ENCODE results near the gene TM9SF2.
"Not testable (repeated sequence)": the region's sequence is repeated elsewhere in the genome, so short reads cannot be mapped to it uniquely, and the experiment has no call there.

The TM9SF2 gene

DNA sequence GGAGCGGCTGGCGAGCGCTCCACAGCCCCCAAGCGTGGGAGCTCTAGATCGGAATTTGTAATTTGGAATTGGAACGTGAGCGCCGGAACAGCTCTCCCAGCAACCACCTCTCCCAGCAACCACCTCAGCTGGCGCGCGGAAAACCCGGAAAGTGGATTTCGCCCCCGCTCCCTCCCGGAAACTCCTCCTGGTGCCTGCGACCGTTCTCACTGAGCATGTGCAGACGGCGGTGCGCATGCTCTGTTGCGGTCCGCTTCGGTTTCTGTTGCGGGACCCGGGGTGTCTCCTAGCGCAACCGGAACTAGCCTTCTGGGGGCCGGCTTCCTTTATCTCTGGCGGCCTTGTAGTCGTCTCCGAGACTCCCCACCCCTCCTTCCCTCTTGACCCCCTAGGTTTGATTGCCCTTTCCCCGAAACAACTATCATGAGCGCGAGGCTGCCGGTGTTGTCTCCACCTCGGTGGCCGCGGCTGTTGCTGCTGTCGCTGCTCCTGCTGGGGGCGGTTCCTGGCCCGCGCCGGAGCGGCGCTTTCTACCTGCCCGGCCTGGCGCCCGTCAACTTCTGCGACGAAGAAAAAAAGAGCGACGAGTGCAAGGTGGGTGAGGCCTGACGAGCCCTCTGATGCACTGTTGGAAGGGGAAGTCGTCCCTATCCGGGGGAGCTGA lies at the start of gene TM9SF2:
TSS of gene TM9SF2 (plus strand) at position 289 of the 664 bp plus-strand sequence. CDS start at position 424, 135 bp downstream.
- peak; percentile 90 for DNase-seq (ENCODE audit: low read depth in 2 of 2, low spot score in 1 of 2)

GRCh38 chr13:99454518-99455183 lies 46.6 kb upstream of the TM9SF2 start:
- no peak for DNase-seq (ENCODE audit: low read depth in 2 of 2, low spot score in 1 of 2)

- no peak for DNase-seq (ENCODE audit: low read depth in 2 of 2, low spot score in 1 of 2)
Observed at GRCh38 chr13:99459099-99459850, 42.0 kb upstream of the TM9SF2 start.

DNA sequence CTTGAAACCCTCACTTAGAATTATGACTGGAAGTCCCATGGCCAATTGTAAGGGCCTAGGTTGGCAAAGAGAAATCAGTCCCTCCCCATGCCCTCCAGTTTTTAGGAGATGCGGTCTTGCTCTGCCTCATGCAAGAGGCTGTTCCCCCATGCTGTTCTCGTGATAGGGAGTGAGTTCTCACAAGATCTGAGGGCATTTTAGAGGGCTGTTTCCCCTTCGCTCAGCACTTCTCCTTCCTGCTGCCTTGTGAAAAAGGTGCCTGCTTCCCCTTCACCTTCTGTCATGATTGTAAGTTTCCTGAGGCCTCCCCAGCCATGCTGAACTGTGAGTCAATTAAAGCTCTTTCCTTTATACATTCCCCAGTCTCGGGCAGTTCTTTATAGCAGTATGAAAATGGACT lies 40.5 kb upstream of the TM9SF2 start:
- DNase-seq (ENCODE audit: low read depth in 2 of 2, low spot score in 1 of 2), result not testable (repeated sequence)

- DNase-seq (ENCODE audit: low read depth in 2 of 2, low spot score in 1 of 2), result no peak
Observed at GRCh38 chr13:99463646-99464397, 37.5 kb upstream of the TM9SF2 start.

DNA sequence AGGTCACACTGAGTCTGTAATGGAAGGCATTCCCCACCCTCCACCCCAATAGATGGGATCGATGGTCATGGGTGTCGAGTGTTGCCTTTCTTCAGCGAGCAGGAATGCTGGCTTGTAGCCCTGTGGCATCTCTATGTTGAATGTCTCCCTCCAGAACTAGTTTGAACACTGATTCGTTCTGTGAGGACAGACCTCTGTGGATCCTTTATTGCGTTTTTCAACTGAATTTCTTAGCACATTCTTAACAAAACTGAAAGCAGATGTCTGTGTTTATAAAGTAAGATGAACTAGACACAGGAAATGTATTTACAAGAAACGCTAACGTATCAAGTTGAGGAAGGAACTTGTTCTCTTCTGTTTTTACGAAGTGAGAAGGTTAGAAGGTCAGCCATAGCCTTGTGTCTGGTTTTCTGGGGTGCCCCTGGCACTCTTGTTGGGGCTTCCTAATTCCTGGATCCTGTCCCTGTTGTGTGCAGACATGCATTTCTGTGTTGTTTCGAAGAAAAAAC lies 36.8 kb upstream of the TM9SF2 start:
- DNase-seq (ENCODE audit: low read depth in 2 of 2, low spot score in 1 of 2), result no peak

DNA sequence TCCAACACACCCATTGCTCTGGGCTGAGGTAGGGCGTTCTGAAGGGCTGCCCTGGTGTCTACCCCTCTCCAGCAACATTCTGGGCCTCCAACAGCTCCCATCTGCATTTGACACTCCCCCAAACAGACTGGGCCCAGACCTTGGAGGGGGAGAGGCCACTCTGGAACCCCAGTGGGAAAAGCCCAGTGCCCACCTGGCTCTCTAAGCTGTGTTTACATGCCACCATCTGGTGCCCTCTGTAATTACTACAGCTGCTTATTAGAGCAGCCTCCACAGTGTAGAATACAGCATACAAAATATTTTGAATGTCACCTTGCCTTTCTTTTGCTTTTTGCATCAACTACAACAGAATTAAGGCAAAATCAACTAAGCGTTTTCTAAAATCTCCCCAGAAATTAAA lies 35.8 kb upstream of the TM9SF2 start:
- no peak for DNase-seq (ENCODE audit: low read depth in 2 of 2, low spot score in 1 of 2)

- no peak for DNase-seq (ENCODE audit: low read depth in 2 of 2, low spot score in 1 of 2)
Observed at GRCh38 chr13:99467764-99468163, 33.5 kb upstream of the TM9SF2 start.

DNA sequence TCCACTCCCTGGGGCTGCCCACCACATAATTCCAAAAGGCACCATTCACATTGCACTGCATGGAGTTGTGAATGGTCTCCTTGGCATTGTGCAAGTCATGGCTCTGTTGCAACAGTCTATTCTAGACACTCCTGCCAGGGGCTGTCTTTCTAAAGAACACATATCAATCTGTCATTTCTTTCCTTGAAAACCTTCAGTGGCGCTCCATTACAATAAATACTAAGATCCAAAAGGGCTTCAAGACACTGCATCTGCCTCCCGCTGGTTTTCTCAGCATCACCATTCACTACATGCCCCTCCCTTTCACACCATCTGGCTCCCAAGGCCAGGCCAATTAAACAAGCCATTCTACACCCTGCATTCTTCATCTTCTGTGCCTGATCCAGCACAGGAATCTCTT lies 32.2 kb upstream of the TM9SF2 start:
- DNase-seq (ENCODE audit: low read depth in 2 of 2, low spot score in 1 of 2), result no peak

DNA sequence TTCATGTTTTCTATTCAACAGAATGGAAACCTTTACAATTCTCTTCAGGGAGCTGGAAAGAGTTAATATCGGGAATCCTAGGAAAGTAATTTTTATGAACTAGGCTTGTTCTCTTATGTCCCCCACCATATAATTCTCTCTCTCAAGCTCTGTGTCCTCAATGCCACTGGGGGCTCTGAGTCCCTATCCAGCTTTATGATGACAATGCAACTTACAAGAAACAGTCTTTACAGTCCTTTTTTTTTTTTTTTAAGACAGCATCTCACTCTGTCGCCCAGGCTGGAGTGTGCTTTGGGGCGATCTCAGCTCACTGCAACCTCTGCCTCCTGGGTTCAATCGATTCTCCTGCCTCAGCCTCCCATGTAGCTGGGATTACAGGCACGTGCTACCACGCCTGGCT lies 31.2 kb upstream of the TM9SF2 start:
- no peak for DNase-seq (ENCODE audit: low read depth in 2 of 2, low spot score in 1 of 2)

- DNase-seq (ENCODE audit: low read depth in 2 of 2, low spot score in 1 of 2), result no peak
Observed at GRCh38 chr13:99471221-99472121, 29.8 kb upstream of the TM9SF2 start.

GRCh38 chr13:99472122-99472440 lies 29.2 kb upstream of the TM9SF2 start:
- no peak for DNase-seq (ENCODE audit: low read depth in 2 of 2, low spot score in 1 of 2)

- DNase-seq (ENCODE audit: low read depth in 2 of 2, low spot score in 1 of 2), result no peak
Observed at GRCh38 chr13:99473515-99473914, 27.8 kb upstream of the TM9SF2 start.

DNA sequence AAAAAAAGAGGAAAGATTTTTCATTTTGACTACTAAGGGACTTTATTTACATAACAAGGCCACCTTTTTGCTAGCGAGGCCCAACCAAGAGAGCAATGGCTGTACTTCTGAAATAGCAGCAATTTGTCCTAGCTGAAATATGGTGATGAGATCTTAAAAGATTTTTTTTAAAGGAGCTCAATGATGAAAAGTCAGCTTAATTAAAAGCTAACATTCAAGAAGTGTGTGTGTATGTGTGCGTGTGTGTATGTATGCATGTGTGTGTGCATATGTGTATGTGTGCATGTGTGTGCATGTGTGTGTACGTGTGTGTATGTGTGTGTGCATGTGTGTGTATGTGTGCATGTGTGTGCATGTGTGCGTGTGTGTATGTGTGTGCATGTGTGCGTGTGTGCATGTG lies 24.6 kb upstream of the TM9SF2 start:
- DNase-seq (ENCODE audit: low read depth in 2 of 2, low spot score in 1 of 2), result no peak

- no peak for DNase-seq (ENCODE audit: low read depth in 2 of 2, low spot score in 1 of 2)
Observed at GRCh38 chr13:99477493-99477892, 23.8 kb upstream of the TM9SF2 start.

DNA sequence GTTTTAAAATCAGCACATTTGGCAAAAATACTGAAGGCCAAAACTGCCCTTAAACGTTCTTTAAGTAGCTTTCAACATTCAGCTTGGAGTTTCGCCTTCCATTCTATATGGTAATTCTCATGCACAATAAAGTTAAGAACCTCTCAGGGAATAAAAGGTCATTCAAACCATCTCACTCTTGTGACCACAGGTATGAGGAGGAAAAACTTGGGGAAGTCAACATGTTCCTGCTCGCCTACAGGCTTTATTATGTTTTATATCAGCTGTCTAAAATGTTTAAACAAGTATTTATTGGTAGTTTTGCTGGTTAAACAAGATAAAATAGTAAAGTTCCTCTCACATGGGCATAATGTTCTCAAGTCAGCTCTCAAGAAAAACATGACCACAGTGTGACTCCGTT lies 19.9 kb upstream of the TM9SF2 start:
- DNase-seq (ENCODE audit: low read depth in 2 of 2, low spot score in 1 of 2), result no peak

DNA sequence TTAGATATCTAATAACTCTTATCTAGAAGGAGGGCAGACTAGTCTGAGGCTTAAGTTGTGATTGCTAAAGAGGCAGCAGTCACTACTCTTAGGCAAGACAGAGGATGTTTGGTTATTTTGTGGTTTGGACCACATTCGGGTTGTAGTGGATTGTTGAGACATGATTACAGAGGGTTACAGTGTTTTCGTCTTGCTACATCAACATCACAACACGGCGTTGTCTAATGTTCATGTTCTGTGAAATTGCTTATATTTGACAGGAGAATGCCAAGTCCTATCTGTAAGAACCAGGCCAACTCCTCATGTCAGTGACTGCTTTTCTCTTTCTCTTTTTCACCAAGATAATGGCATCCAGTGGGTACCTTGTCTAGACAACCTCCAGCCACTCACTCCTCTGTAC lies 16.8 kb upstream of the TM9SF2 start:
- no peak for DNase-seq (ENCODE audit: low read depth in 2 of 2, low spot score in 1 of 2)

- no peak for DNase-seq (ENCODE audit: low read depth in 2 of 2, low spot score in 1 of 2)
Observed at GRCh38 chr13:99486996-99487395, 14.3 kb upstream of the TM9SF2 start.

- DNase-seq (ENCODE audit: low read depth in 2 of 2, low spot score in 1 of 2), result no peak
Observed at GRCh38 chr13:99489028-99489427, 12.2 kb upstream of the TM9SF2 start.

- not testable (repeated sequence) for DNase-seq (ENCODE audit: low read depth in 2 of 2, low spot score in 1 of 2)
Observed at GRCh38 chr13:99491750-99492149, 9.5 kb upstream of the TM9SF2 start.
